Common myeloid progenitor, CD34-positive (primary cell): ENCODE results near the gene MXRA8.

Experiments
- CTCF ChIA-PET: fragments of 350-600 bp; sonication (Branson Sonifier 250); formaldehyde crosslinking; loops from one replicate; lab custom pipeline; 2021; ENCODE audit warnings: antibody characterized with exemption; lab: Charles Lee
- POLR2A ChIA-PET: fragments of 350-600 bp; sonication (Branson Sonifier 250); formaldehyde crosslinking; loops from one replicate; lab custom pipeline; 2021; ENCODE audit warnings: antibody characterized with exemption; lab: Charles Lee
- DNase-seq, 3 donors: peaks; one replicate each; pipeline versions ENCODE4 v3.0.0 to v3.0.0-alpha.2; 2013
- H3K27ac ChIP-seq, 2 experiments: 1 replicate in 1 of 2; 2 replicates in 1 of 2; pipeline ENCODE4 v1.7.0; 2013; ENCODE audit warnings: inconsistent platforms in 2 of 2, low read length in 2 of 2, mild to moderate bottlenecking in 2 of 2, low read depth in 1 of 2, moderate library complexity in 1 of 2; ENCODE audit not compliant: severe bottlenecking in 2 of 2, insufficient read depth in 1 of 2, poor library complexity in 1 of 2
- H3K27me3 ChIP-seq, 5 experiments: replicated peaks in 2 of 5; 1 replicate in 3 of 5; 2 replicates in 2 of 5; pipeline versions ENCODE4 v1.6.1 to v1.7.0; 2013; ENCODE audit warnings: low read length in 4 of 5, mild to moderate bottlenecking in 2 of 5, moderate library complexity in 2 of 5, inconsistent platforms in 1 of 5; ENCODE audit not compliant: insufficient read depth in 5 of 5, control insufficient read depth in 4 of 5
- H3K36me3 ChIP-seq, 4 experiments: 1 replicate in 2 of 4; 2 replicates in 2 of 4; pipeline versions ENCODE4 v1.6.1 to v1.7.0; 2013; ENCODE audit warnings: low read length in 3 of 4, control low read depth in 1 of 4, mild to moderate bottlenecking in 1 of 4; ENCODE audit not compliant: control insufficient read depth in 4 of 4, insufficient read depth in 4 of 4
- H3K4me1 ChIP-seq, 4 experiments: 1 replicate in 3 of 4; 2 replicates in 1 of 4; pipeline versions ENCODE4 v1.6.1 to v1.7.1; 2013; ENCODE audit warnings: low read length in 3 of 4, mild to moderate bottlenecking in 3 of 4, control low read depth in 1 of 4, inconsistent platforms in 1 of 4, moderate library complexity in 1 of 4; ENCODE audit not compliant: control insufficient read depth in 4 of 4, insufficient read depth in 4 of 4; ENCODE audit errors: control extremely low read depth in 1 of 4
- H3K4me3 ChIP-seq, 7 experiments: 1 replicate in 4 of 7; 2 replicates in 3 of 7; pipeline versions ENCODE4 v1.5.1 to v1.7.0; 2013; ENCODE audit warnings: mild to moderate bottlenecking in 7 of 7, low read length in 6 of 7, moderate library complexity in 6 of 7, inconsistent platforms in 2 of 7, low read depth in 2 of 7, control low read depth in 1 of 7; ENCODE audit not compliant: insufficient read depth in 4 of 7, control insufficient read depth in 1 of 7; ENCODE audit errors: extremely low read depth in 1 of 7
- H3K9me3 ChIP-seq, 5 experiments: 1 replicate in 4 of 5; 2 replicates in 1 of 5; pipeline versions ENCODE4 v1.6.1 to v1.7.1; 2013; ENCODE audit warnings: low read length in 4 of 5, mild to moderate bottlenecking in 2 of 5, inconsistent platforms in 1 of 5, low read depth in 1 of 5, moderate library complexity in 1 of 5; ENCODE audit not compliant: control insufficient read depth in 4 of 5, insufficient read depth in 2 of 5; ENCODE audit errors: control extremely low read depth in 1 of 5
- WGBS: methylation state at CpG from one replicate; pipeline ENCODE4 v1.1.5; 2013; ENCODE audit not compliant: insufficient coverage; 5-methylcytosine and 5-hydroxymethylcytosine counted together

The MXRA8 gene

GRCh38 chr1:1327291-1327690 lies 31.1 kb downstream of the MXRA8 start:
- H3K4me1 ChIP-seq: peaks cover 0 to 28% (median 25%) of the 10 kb centered on the region in 4 experiments
- H3K27me3 ChIP-seq: no peaks in the 10 kb centered on the region
- ChIA-PET CTCF (no interaction called here), POLR2A (interaction anchor here (0.6 kb wide), 1 partner anchor 9 kb away, joined by 3 read pairs; no protein-coding TSS in a partner anchor)
- WGBS: 95% methylated on average over 39 of the region's 40 CpGs
- H3K36me3 ChIP-seq: peaks cover 0 to 22% (median 11%) of the 10 kb centered on the region in 4 experiments
- H3K4me3 ChIP-seq: no peak overlapping the region
- no peak overlapping the region for H3K27ac ChIP-seq
- H3K9me3 ChIP-seq: no peaks in the 10 kb centered on the region
- DNase-seq: no peak

- CTCF ChIA-PET: no interaction called here
- H3K4me1 ChIP-seq: peaks cover 0 to 29% (median 25%) of the 10 kb centered on the region in 4 experiments
- WGBS: 82% methylated on average over 4 of the region's 8 CpGs
- no peaks in the 10 kb centered on the region for H3K27me3 ChIP-seq
- H3K27ac ChIP-seq: peak overlapping the region in 1 of 2 experiments; percentile 91
- peak overlapping the region in 2 of 7 experiments; percentile 87 to 92 for H3K4me3 ChIP-seq
- H3K36me3 ChIP-seq: peaks cover 0 to 30% (median 15%) of the 10 kb centered on the region in 4 experiments
- no peaks in the 10 kb centered on the region for H3K9me3 ChIP-seq
- POLR2A ChIA-PET: no interaction called here
- DNase-seq: no peak
Measured at GRCh38 chr1:1326075-1326605, 32.2 kb downstream of the MXRA8 start.

- peak in 2 of 3 donors; percentile 13 to 24 for DNase-seq
- Histone ChIP-seq H3K4me3 (peak overlapping the region; percentile 57 to 92 (median 86)), H3K4me1 (peaks cover 0 to 29% (median 25%) of the 10 kb centered on the region in 4 experiments), H3K36me3 (peaks cover 0 to 37% (median 19%) of the 10 kb centered on the region in 4 experiments), H3K9me3 (no peaks in the 10 kb centered on the region), H3K27ac (peak overlapping the region; percentile 74 to 91), H3K27me3 (no peaks in the 10 kb centered on the region)
- CTCF ChIA-PET: interaction anchor here (0.7 kb wide), 1 partner anchor 273 kb away, joined by 3 read pairs; no protein-coding TSS in a partner anchor
- POLR2A ChIA-PET: interaction anchor here (1.1 kb wide), 1 partner anchor 11 kb away, joined by 3 read pairs; no protein-coding TSS in a partner anchor
- WGBS: 47% methylated on average over 15 of the region's 16 CpGs
Measured at GRCh38 chr1:1325288-1326074, 32.9 kb downstream of the MXRA8 start.

- WGBS: under 1% methylated on average over 70 of the region's 84 CpGs
- Histone ChIP-seq H3K27ac (peak within 1 kb of the TSS; percentile 74 to 91), H3K4me1 (peaks cover 0 to 29% (median 27%) of the 10 kb centered on the region in 4 experiments), H3K27me3 (no peaks in the 10 kb centered on the region), H3K9me3 (no peaks in the 10 kb centered on the region), H3K4me3 (peak within 1 kb of the TSS; percentile 68 to 92 (median 86)), H3K36me3 (peaks cover 0 to 44% (median 25%) of the 10 kb centered on the region in 4 experiments)
- DNase-seq: peak; percentile 90 to 95 (median 93)
- POLR2A ChIA-PET: interaction anchor here (1.1 kb wide), 1 partner anchor 12 kb away, joined by 3 read pairs; no protein-coding TSS in a partner anchor
- CTCF ChIA-PET: interaction anchor here (0.7 kb wide), 1 partner anchor 274 kb away, joined by 3 read pairs; no protein-coding TSS in a partner anchor
Measured at GRCh38 chr1:1324524-1325287, 33.6 kb downstream of the MXRA8 start, which contains the start of the genes CPTP and INTS11. Gene CPTP (plus strand): TSS chr1:1324802. CDS start chr1:1326911, 2,109 bp downstream. Gene INTS11 (minus strand): TSS chr1:1324660. CDS start chr1:1324608, 52 bp downstream.

- ChIA-PET POLR2A (no interaction called here), CTCF (no interaction called here)
Measured at GRCh38 chr1:1324084-1324523, 34.3 kb downstream of the MXRA8 start.

GRCh38 chr1:1322952-1323351 lies 35.4 kb downstream of the MXRA8 start:
- H3K4me1 ChIP-seq: peaks cover 0 to 29% (median 27%) of the 10 kb centered on the region in 4 experiments
- H3K27me3 ChIP-seq: no peaks in the 10 kb centered on the region
- DNase-seq: no peak
- ChIA-PET POLR2A (no interaction called here), CTCF (interaction anchor here (1.2 kb wide), 1 partner anchor 13 kb away, joined by 3 read pairs; no protein-coding TSS in a partner anchor)
- H3K27ac ChIP-seq: no peak overlapping the region
- H3K4me3 ChIP-seq: no peak overlapping the region
- WGBS: 97% methylated on average over 10 of the region's 10 CpGs
- H3K36me3 ChIP-seq: peaks cover 4 to 51% (median 30%) of the 10 kb centered on the region in 4 experiments
- H3K9me3 ChIP-seq: no peaks in the 10 kb centered on the region

More at GRCh38 chr1:1324084-1324523, 34.3 kb downstream of the MXRA8 start:
- no peak for DNase-seq
- no peaks in the 10 kb centered on the region for H3K9me3 ChIP-seq
- peaks cover 0 to 29% (median 27%) of the 10 kb centered on the region in 4 experiments for H3K4me1 ChIP-seq
- H3K27ac ChIP-seq: peak overlapping the region; percentile 58 to 83
- H3K4me3 ChIP-seq: peak overlapping the region; percentile 67 to 92 (median 86)
- H3K36me3 ChIP-seq: peaks cover 4 to 50% (median 29%) of the 10 kb centered on the region in 4 experiments
- under 1% methylated on average over 31 of the region's 41 CpGs for WGBS
- H3K27me3 ChIP-seq: no peaks in the 10 kb centered on the region
